HG03196 (cell line): ENCODE measurements around the gene SLC9A7.
A peak's percentile ranks its signal among the peaks of the same experiment; 100 is the strongest.
"Not testable (repeated sequence)": the region's sequence is repeated elsewhere in the genome, so short reads cannot be mapped to it uniquely, and the experiment has no call there.

Source experiments
- ATAC-seq: cut with Tn5 transposase; IDR thresholded peaks from one replicate; pipeline ENCODE4 v1.9.1; 2021; ENCODE audit not compliant: unreplicated experiment

SLC9A7 gene

GRCh38 chrX:46758956-46759644 is at the start of gene SLC9A7:
TSS of gene SLC9A7 (minus strand) at chrX:46759118. CDS start at chrX:46759029, 89 bp downstream.
- ATAC-seq, result peak; percentile 80

DNA sequence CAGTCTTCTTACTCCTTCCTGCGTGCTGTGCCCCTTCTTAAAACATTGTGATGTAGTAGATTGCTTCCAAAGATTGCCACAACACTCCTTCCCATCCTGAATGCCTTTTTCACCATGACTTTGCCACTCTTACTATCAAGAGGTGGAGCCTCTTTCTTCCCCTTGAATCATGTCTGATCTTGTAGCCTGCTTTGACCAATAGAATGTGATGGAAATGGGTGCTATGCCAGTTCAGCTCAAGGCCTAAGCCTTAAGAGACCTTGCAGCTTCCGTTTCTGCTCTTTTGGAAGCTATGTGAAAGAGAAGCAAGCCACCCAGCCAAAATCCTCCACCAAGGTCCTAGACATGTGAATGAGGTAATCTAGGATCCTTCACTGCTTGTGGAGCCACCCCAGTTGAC is 46.4 kb upstream of the SLC9A7 start:
- ATAC-seq, result no peak

DNA sequence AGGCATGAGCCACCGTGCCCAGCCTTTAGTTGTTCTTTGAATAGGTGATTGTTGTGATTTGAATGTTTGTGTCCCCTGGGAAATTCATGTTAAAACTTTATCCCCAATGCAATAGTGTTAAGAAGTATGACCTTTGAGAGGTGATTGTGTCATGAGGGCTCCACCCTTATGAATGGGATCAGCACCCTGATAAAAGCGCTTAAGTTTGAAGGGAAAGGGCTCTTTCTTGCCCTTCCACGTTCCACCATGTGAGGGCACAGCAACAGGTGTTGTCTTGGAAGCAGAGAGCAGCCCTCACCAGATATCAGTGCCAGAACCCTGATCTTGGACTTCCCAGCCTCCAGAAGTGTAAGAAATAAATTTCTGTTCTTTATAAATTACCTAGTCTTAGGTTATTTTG is 44.2 kb upstream of the SLC9A7 start:
- ATAC-seq, result no peak

DNA sequence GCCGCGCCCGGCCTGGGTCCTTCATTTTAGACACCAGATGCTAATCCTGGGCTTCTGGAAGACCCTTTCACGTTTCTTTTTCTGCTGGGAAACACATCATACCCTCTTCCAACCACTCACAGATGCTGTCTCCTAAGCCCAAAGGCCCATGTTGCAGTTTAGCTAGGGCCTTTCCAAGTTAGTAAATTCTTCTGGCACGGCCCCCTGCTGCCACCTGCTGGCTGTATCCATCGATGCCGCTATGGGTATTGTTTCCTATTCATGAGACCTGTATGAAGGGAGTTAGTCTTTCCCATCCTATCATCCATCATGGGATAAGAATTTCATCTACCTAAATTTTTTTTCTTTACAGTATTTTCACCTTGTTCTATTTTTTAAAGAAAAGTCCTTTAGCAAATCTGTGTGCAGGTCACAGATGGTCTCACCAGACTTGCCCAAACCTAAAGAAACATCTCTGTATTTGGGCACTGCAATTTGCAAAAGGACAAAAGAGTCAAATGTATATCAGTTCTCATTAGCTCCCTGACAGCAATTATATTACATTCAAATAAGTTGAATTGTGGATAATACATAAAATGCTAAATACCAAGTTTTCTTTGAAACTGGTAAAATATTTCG is 37.8 kb upstream of the SLC9A7 start:
- no peak for ATAC-seq

GRCh38 chrX:46793386-46794143 is 34.6 kb upstream of the SLC9A7 start:
- ATAC-seq, result no peak

- ATAC-seq, result no peak
These were observed 33.9 kb upstream of the SLC9A7 start for GRCh38 chrX:46792810-46793188.

- no peak for ATAC-seq
These were observed 33.2 kb upstream of the SLC9A7 start for GRCh38 chrX:46791927-46792809.

GRCh38 chrX:46788902-46789301 is 30.0 kb upstream of the SLC9A7 start:
- no peak for ATAC-seq

DNA sequence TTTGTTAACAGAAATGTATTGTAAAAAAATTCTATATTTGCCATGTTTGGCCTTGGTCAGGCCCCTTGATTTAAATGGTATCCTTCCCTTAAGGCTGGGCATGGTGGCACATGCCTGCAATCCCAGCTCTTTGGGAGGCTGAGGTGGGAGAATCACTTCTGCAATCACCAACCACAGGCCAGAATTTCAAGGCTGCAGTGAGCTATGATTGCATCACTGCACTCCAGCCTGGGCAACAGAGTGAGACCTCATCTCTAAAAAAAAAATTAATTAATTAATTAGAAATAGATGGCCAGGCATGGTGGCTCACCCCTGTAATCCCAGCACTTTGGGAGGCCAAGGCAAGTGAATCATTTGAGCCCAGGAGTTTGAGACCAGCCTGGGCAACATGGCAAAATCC is 25.5 kb upstream of the SLC9A7 start:
- not testable (repeated sequence) for ATAC-seq

GRCh38 chrX:46782034-46782433 is 23.1 kb upstream of the SLC9A7 start:
- ATAC-seq, result no peak

GRCh38 chrX:46777971-46778810 is 19.3 kb upstream of the SLC9A7 start:
- no peak for ATAC-seq

GRCh38 chrX:46770817-46771163 is 11.9 kb upstream of the SLC9A7 start:
- no peak for ATAC-seq

GRCh38 chrX:46770000-46770816 is 11.3 kb upstream of the SLC9A7 start:
- ATAC-seq, result no peak

- ATAC-seq, result no peak
These were observed 4.0 kb upstream of the SLC9A7 start for GRCh38 chrX:46762963-46763362.

- no peak for ATAC-seq
These were observed 692 bp upstream of the SLC9A7 start for GRCh38 chrX:46759645-46759974.

DNA sequence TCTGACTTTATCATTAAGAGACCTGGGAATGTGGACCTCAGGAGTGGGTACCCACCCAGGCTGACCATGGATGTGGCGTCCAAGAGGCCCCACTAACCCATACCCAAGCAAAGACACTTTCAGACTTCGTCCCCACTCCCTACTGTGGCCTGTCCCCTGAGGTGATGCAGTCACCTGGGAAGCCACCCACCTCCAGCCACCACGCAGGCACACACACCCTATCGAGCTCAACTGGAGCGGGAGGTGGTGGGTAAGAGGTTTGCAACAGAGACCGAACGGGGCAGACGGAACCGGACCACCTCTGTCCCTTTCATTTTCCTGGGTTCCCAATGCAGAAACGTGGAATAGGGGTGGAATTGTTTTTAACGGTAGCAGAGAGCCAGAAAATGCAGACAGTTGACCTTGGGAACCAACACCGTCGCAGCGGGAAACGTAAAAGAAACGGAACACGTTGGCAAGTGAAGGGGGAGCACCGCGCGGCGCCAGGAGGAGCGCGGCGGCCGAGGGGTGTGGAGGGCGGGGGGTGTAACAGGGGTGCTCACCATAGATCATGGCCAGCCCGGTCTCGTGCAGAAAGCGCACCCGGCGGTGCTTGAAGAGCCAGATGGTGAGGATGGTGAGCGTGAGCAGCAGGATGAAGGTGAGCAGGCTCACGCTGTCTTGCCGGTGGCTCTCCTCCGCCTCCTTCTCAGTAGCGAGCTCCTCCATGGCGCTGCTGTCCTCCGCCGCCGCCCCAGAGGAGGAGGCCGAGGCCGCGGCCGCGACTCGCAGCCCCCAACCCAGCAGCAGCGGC is 559 bp downstream of the SLC9A7 start:
- peak; percentile 15 for ATAC-seq

DNA sequence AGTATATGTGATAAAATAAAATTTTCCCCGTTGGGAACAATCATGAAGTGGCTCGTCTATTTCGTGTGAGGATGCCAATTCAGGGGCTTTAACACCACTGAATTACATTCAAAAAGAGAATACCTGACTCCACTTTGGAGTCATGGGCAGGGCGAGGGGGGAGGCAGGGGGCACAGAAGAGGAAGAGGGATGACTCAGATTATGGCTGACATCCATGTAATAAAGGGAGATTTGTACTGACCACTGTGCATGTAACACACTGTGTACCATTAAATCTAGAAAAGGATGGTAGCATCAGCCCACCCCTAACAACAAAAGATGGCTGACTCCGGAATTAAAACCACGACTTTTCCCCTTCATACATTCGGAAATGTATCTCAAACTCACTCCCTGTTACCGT is 1.3 kb downstream of the SLC9A7 start:
- no peak for ATAC-seq

DNA sequence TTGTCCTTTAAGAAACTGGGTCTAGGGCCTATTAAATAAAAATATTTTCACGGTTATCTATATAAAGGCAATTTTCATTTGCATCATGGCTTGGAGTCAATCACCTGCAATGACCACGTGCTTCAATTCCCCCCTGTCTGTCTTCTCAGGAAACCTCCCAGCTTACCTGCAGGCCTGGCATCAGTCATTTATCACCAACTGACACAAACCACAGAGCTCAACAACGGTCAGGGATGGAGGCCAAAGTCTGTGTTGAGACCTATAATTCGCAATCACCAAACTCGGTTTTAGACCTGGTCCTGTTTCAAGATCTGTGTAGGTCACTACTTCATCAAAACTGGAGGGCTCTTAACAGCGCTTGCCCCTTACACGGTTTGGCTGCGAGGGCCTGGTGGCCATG is 1.9 kb downstream of the SLC9A7 start:
- ATAC-seq, result no peak

- no peak for ATAC-seq
These were observed 3.2 kb downstream of the SLC9A7 start for GRCh38 chrX:46755671-46756070.
